Keratinocyte (primary cell): Measurements from ENCODE around the gene TIMM23. TPM values are rescaled to one million over a fixed set of nuclear protein-coding genes. Genes with fewer than 3 reads are reported as not detected.

Source experiments
- DNase-seq: peaks from one replicate; pipeline ENCODE4 v3.0.0-alpha.2; 2011; ENCODE audit warnings: low read depth, missing footprints, low spot score
- FAIRE-seq: peaks from 2 replicates; lab custom pipeline; 2011; peaks lifted over from hg19 to GRCh38; lab: Jason Lieb, UNC
- H2AFZ ChIP-seq: 2 replicates; pipeline ENCODE4 v1.6.0; 2012; ENCODE audit warnings: low read length, control low read depth, inconsistent platforms; ENCODE audit not compliant: control insufficient read depth
- H3K27ac ChIP-seq: 2 replicates; pipeline ENCODE4 v1.5.1; 2011; ENCODE audit warnings: low read length; ENCODE audit not compliant: control insufficient read depth, insufficient read depth
- H3K27me3 ChIP-seq: 3 replicates; pipeline ENCODE4 v1.6.0; 2011; ENCODE audit warnings: low read length; ENCODE audit not compliant: control insufficient read depth, insufficient read depth; ENCODE audit errors: extremely low read depth
- H3K36me3 ChIP-seq, 2 experiments: 2 replicates in 1 of 2; 3 replicates in 1 of 2; pipeline ENCODE4 v1.5.1; 2011; ENCODE audit warnings: low read length in 2 of 2, mild to moderate bottlenecking in 1 of 2; ENCODE audit not compliant: control insufficient read depth in 2 of 2, insufficient read depth in 2 of 2; ENCODE audit errors: extremely low read depth in 1 of 2
- H3K4me1 ChIP-seq: 3 replicates; pipeline ENCODE4 v1.5.1; 2011; ENCODE audit warnings: low read length; ENCODE audit not compliant: control insufficient read depth, insufficient read depth; ENCODE audit errors: extremely low read depth
- H3K4me2 ChIP-seq: 3 replicates; pipeline ENCODE4 v1.6.0; 2011; ENCODE audit warnings: low read depth, low read length; ENCODE audit not compliant: control insufficient read depth, insufficient read depth; ENCODE audit errors: extremely low read depth
- H3K4me3 ChIP-seq, 3 experiments: fragments of 200-600 bp in 1 of 3; sonication (generic) in 1 of 3; 2 replicates in 2 of 3; 3 replicates in 1 of 3; pipeline ENCODE4 v1.5.1; 2011 to 2016; ENCODE audit warnings: low read length in 3 of 3, mild to moderate bottlenecking in 3 of 3, control low read depth in 2 of 3, inconsistent platforms in 1 of 3, low read depth in 1 of 3, mixed read lengths in 1 of 3, mixed run types in 1 of 3, moderate library complexity in 1 of 3; ENCODE audit not compliant: control insufficient read depth in 2 of 3, insufficient read depth in 2 of 3; ENCODE audit errors: extremely low read depth in 1 of 3
- H3K79me2 ChIP-seq: 2 replicates; pipeline ENCODE4 v1.6.0; 2012; ENCODE audit warnings: low read length; ENCODE audit not compliant: control insufficient read depth, insufficient read depth
- H3K9ac ChIP-seq: 3 replicates; pipeline ENCODE4 v1.6.0; 2011; ENCODE audit warnings: low read length; ENCODE audit not compliant: control insufficient read depth, insufficient read depth; ENCODE audit errors: extremely low read depth
- H3K9me1 ChIP-seq: 3 replicates; pipeline ENCODE4 v1.6.0; 2011; ENCODE audit warnings: low read length; ENCODE audit not compliant: control insufficient read depth, insufficient read depth; ENCODE audit errors: extremely low read depth
- H3K9me3 ChIP-seq: 2 replicates; pipeline ENCODE4 v1.5.1; 2012; ENCODE audit warnings: low read depth, low read length; ENCODE audit not compliant: control insufficient read depth
- H4K20me1 ChIP-seq: 3 replicates; pipeline ENCODE4 v1.6.0; 2011; ENCODE audit warnings: low read length; ENCODE audit not compliant: control insufficient read depth, insufficient read depth; ENCODE audit errors: extremely low read depth
- CTCF ChIP-seq, 3 experiments: IDR thresholded peaks in 1 of 3; conservative IDR thresholded peaks in 1 of 3; optimal IDR thresholded peaks in 1 of 3; 2 replicates in 2 of 3; 3 replicates in 1 of 3; pipeline versions ENCODE3 to v1.5.1; 2011; ENCODE audit warnings: low read length in 3 of 3, mild to moderate bottlenecking in 3 of 3, moderate library complexity in 2 of 3, control low read depth in 1 of 3, inconsistent platforms in 1 of 3; ENCODE audit not compliant: insufficient read depth in 2 of 3; ENCODE audit errors: extremely low read depth in 1 of 3
- EZH2 ChIP-seq: IDR thresholded peaks from one replicate; pipeline ENCODE4 v1.6.1; 2012; ENCODE audit warnings: inconsistent platforms, mild to moderate bottlenecking, low read length, moderate library complexity
- dilution Hi-C: fragments of 300-500 bp; cut with MboI; formaldehyde crosslinking; loops from one replicate; pipeline ENCODE4 v1.7.0; 2020; ENCODE audit warnings: low sequenced_read_pairs; ENCODE audit not compliant: extremely low pct_ligation_motif_present
- polyA plus RNA-seq, 5 experiments: library from polyadenylated mRNA; depleted of rRNA in 3 of 5; stranded (reverse) in 3 of 5; stranded (forward) in 1 of 5; unstranded in 1 of 5; fragments of >200 nt; gene quantifications; 1 replicate in 1 of 5; 2 replicates in 3 of 5; 3 replicates in 1 of 5; pipeline versions ENCODE4 v1.2.1 to v1.2.3, GENCODE V29; 2011 to 2012; ENCODE audit warnings: missing spikeins in 2 of 5, low read depth in 1 of 5, low replicate concordance in 1 of 5

The TIMM23 gene
- polyA plus RNA-seq, 1 donor (not counting 4 experiments of a cell fraction or from before 2014, with no cell fraction given) = 172 TPM

- no peak for FAIRE-seq
- Histone ChIP-seq H2AFZ (no peak overlapping the region), H3K4me1 (peaks cover 6% of the 10 kb centered on the region), H3K79me2 (no peaks in the 10 kb centered on the region), H3K27me3 (no peaks in the 10 kb centered on the region), H3K9me1 (no peaks in the 10 kb centered on the region), H3K4me3 (no peak overlapping the region), H4K20me1 (peaks cover 7% of the 10 kb centered on the region), H3K9ac (no peak overlapping the region), H3K27ac (no peak overlapping the region), H3K4me2 (no peak overlapping the region), H3K9me3 (no peaks in the 10 kb centered on the region), H3K36me3 (peaks cover 20 to 24% of the 10 kb centered on the region in 2 experiments)
- no peak for DNase-seq
- no peak for TF ChIP-seq CTCF (optimal IDR thresholded peaks at IDR 0.05 in 1 of 3, IDR thresholded peaks at IDR 0.05 in 1 of 3, conservative IDR thresholded peaks at IDR 0.05 in 1 of 3; ENCODE audit: extremely low read depth in 1 of 3, insufficient read depth in 2 of 3, low read length in 3 of 3)
- no peak for TF ChIP-seq EZH2
- dilution Hi-C loops = no loop called here
These were observed 30.8 kb downstream of the TIMM23 start for GRCh38 chr10:46002916-46003693.

- H2AFZ ChIP-seq = no peak overlapping the region
- H3K27ac ChIP-seq = no peak overlapping the region
- H3K36me3 ChIP-seq = peaks cover 20 to 24% of the 10 kb centered on the region in 2 experiments
- TF ChIP-seq CTCF (optimal IDR thresholded peaks at IDR 0.05 in 1 of 3, IDR thresholded peaks at IDR 0.05 in 1 of 3, conservative IDR thresholded peaks at IDR 0.05 in 1 of 3; ENCODE audit: extremely low read depth in 1 of 3, insufficient read depth in 2 of 3, low read length in 3 of 3) = no peak
- no peak for TF ChIP-seq EZH2
- dilution Hi-C loops = no loop called here
- H3K4me3 ChIP-seq = no peak overlapping the region
- H3K9me3 ChIP-seq = no peaks in the 10 kb centered on the region
- H3K4me2 ChIP-seq = no peak overlapping the region
- FAIRE-seq (no peak), DNase-seq (no peak)
- H3K79me2 ChIP-seq = no peaks in the 10 kb centered on the region
- H3K9ac ChIP-seq = no peak overlapping the region
- H3K27me3 ChIP-seq = no peaks in the 10 kb centered on the region
- H3K4me1 ChIP-seq = peaks cover 6% of the 10 kb centered on the region
- H3K9me1 ChIP-seq = no peaks in the 10 kb centered on the region
- H4K20me1 ChIP-seq = peaks cover 7% of the 10 kb centered on the region
These were observed 32.7 kb downstream of the TIMM23 start for GRCh38 chr10:46004963-46005362.
